Suprapubic skin (tissue), 4 donors: ENCODE measurements around the gene CNTN4.

Experiments used
- EP300 ChIP-seq: sonication (generic); formaldehyde crosslinking; IDR thresholded peaks from one replicate; pipeline ENCODE4 v1.6.1; 2017; ENCODE audit warnings: antibody characterized with exemption
- POLR2A ChIP-seq, 2 donors: fragments of 450-650 bp; IDR thresholded peaks; one replicate each; pipeline ENCODE4 v1.6.1; 2017; ENCODE audit warnings: antibody characterized with exemption in 2 of 2, mild to moderate bottlenecking in 2 of 2, moderate library complexity in 2 of 2
- POLR2AphosphoS5 ChIP-seq, 3 donors: sonication (generic); formaldehyde crosslinking; IDR thresholded peaks; one replicate each; pipeline ENCODE4 v1.6.1; 2017; ENCODE audit warnings: antibody characterized with exemption in 3 of 3
- TF ChIP-seq, protein P1 (sequence below), 2 donors: fragments of 200-600 bp in 1 of 2; fragments of 450-650 bp in 1 of 2; sonication (generic) in 1 of 2; IDR thresholded peaks; one replicate each; pipeline ENCODE4 v1.5.1; 2016 to 2019; ENCODE audit warnings: antibody characterized with exemption in 2 of 2, mild to moderate bottlenecking in 1 of 2, moderate library complexity in 1 of 2

- TF ChIP-seq, protein P1, sequence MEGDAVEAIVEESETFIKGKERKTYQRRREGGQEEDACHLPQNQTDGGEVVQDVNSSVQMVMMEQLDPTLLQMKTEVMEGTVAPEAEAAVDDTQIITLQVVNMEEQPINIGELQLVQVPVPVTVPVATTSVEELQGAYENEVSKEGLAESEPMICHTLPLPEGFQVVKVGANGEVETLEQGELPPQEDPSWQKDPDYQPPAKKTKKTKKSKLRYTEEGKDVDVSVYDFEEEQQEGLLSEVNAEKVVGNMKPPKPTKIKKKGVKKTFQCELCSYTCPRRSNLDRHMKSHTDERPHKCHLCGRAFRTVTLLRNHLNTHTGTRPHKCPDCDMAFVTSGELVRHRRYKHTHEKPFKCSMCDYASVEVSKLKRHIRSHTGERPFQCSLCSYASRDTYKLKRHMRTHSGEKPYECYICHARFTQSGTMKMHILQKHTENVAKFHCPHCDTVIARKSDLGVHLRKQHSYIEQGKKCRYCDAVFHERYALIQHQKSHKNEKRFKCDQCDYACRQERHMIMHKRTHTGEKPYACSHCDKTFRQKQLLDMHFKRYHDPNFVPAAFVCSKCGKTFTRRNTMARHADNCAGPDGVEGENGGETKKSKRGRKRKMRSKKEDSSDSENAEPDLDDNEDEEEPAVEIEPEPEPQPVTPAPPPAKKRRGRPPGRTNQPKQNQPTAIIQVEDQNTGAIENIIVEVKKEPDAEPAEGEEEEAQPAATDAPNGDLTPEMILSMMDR (IDR thresholded peaks at IDR 0.05): no peak
- TF ChIP-seq POLR2A (IDR thresholded peaks at IDR 0.05) (no peak), EP300 (no peak), POLR2AphosphoS5 (IDR thresholded peaks at IDR 0.05) (no peak)
Observed at GRCh38 chr3:2849092-2849491, 750.4 kb downstream of the CNTN4 start.
